Neural progenitor cell (in vitro differentiated cells): Measurements from ENCODE around the gene INPP4A.

Source experiments
- EZH2 ChIP-seq: fragments of 200-600 bp; sonication (generic); IDR thresholded peaks from 2 replicates; pipeline ENCODE4 v1.6.1; 2017; ENCODE audit warnings: antibody characterized with exemption, mild to moderate bottlenecking, moderate library complexity
- TF ChIP-seq, protein P1 (sequence below): fragments of 200-600 bp; sonication (generic); IDR thresholded peaks from 2 replicates; pipeline ENCODE4 v1.5.1; 2017; ENCODE audit warnings: antibody characterized with exemption, mild to moderate bottlenecking

DNA sequence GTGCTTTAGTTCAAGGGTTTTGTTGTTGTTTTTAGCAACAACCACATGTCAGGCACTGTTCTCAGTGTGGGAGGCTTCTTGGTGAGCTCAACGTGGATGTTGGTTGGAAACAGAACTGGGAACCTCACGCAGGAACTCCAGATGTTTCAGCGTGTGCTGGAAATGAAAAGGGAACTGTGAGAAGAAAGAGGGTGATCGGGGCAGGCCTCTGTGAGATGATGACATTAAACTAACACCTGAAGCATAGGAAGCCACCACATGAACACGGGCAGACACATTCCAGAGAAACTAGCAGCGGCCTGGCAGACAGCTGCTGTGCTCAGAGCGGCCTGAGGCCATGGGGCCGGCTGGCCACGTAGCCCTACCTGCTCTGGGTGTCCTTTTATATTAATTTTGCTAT lies 97.2 kb downstream of the INPP4A start:
- TF ChIP-seq, protein P1, sequence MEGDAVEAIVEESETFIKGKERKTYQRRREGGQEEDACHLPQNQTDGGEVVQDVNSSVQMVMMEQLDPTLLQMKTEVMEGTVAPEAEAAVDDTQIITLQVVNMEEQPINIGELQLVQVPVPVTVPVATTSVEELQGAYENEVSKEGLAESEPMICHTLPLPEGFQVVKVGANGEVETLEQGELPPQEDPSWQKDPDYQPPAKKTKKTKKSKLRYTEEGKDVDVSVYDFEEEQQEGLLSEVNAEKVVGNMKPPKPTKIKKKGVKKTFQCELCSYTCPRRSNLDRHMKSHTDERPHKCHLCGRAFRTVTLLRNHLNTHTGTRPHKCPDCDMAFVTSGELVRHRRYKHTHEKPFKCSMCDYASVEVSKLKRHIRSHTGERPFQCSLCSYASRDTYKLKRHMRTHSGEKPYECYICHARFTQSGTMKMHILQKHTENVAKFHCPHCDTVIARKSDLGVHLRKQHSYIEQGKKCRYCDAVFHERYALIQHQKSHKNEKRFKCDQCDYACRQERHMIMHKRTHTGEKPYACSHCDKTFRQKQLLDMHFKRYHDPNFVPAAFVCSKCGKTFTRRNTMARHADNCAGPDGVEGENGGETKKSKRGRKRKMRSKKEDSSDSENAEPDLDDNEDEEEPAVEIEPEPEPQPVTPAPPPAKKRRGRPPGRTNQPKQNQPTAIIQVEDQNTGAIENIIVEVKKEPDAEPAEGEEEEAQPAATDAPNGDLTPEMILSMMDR, result no peak
- no peak for TF ChIP-seq EZH2
